ENCODE data around the gene RHBDF2.

GRCh38 chr17:76511668-76512365 lies 10.6 kb upstream of the RHBDF2 start:
- TF ChIP-seq POLR2A (IDR thresholded peaks at IDR 0.05) (no peak), CTCF (IDR thresholded peaks at IDR 0.05) (no peak)
